PFSK-1 (cell line): ENCODE results near the gene RXRB.

Source experiments
- POLR2AphosphoS5 ChIP-seq: IDR thresholded peaks from 2 replicates; pipeline ENCODE4 v1.6.1; 2012; ENCODE audit warnings: low read depth, mild to moderate bottlenecking, control low read depth, low read length, moderate library complexity
- SIN3A ChIP-seq: IDR thresholded peaks from 2 replicates; pipeline ENCODE4 v1.6.1; 2012; ENCODE audit warnings: mild to moderate bottlenecking, low read length, moderate library complexity, borderline replicate concordance; ENCODE audit not compliant: insufficient read depth

DNA sequence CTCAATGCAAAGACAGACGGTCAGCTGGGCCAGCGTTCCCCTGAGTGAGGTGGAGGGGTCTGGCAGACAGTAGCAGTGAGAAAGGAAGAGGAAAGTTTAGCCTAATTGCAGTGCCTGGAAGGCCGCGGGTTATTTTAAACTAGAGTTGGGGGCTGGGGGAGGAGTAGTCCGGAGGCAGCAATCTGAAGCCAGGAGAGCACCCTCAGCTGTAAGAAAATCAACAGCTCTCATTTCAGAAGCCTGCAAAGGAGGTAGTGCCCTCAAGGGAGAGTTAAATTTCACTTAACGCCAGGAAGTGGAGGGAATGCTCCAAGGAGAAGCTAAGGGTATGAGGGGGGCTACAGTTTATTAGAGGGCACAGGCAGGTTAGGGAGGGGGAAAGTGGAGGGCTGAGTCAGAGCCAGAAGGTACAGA lies 34.8 kb upstream of the RXRB start:
- TF ChIP-seq SIN3A: no peak
- no peak for TF ChIP-seq POLR2AphosphoS5
